IPS-15b (cell line): Measurements from ENCODE around the gene C10orf90.
A peak's percentile ranks its signal among the peaks of the same experiment; 100 is the strongest.
"Not testable (repeated sequence)": the region's sequence is repeated elsewhere in the genome, so short reads cannot be mapped to it uniquely, and the experiment has no call there.

Experiments used
- H3K27me3 ChIP-seq: one replicate; pipeline ENCODE4 v1.6.1; 2013; ENCODE audit warnings: low read length; ENCODE audit not compliant: control insufficient read depth, insufficient read depth
- H3K36me3 ChIP-seq: one replicate; pipeline ENCODE4 v1.6.1; 2013; ENCODE audit warnings: low read length; ENCODE audit not compliant: control insufficient read depth, insufficient read depth
- H3K4me1 ChIP-seq: one replicate; pipeline ENCODE4 v1.6.1; 2013; ENCODE audit warnings: mild to moderate bottlenecking, low read length; ENCODE audit not compliant: control insufficient read depth, insufficient read depth
- H3K4me3 ChIP-seq: one replicate; pipeline ENCODE4 v1.5.1; 2013; ENCODE audit warnings: low read depth, low read length
- H3K9ac ChIP-seq: one replicate; pipeline ENCODE4 v1.6.1; 2013; ENCODE audit warnings: low read depth, mild to moderate bottlenecking, low read length
- H3K9me3 ChIP-seq: one replicate; pipeline ENCODE4 v1.6.1; 2013; ENCODE audit warnings: mild to moderate bottlenecking, low read length; ENCODE audit not compliant: control insufficient read depth, insufficient read depth

Gene C10orf90

DNA sequence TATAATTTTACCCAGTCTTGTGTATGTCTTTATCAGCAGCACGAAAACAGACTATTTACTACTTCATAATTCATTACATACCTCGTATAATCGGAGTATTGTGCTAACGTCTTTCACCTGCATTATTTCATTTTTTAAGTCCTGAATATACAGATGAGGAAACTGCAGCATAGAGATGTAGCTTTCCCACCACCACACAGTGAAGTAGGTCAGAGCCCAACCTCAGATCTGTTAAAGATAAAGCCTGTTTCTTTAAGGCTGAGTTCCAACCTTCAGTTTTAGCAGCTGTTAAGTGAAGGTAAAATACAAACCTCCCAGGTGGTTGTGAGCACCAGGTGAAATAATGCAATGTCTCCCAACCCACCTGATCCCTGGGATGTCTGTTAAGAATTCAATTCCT lies 280.2 kb downstream of the C10orf90 start:
- no peaks in the 10 kb centered on the region for H3K4me1 ChIP-seq
- no peak overlapping the region for H3K4me3 ChIP-seq
- H3K9ac ChIP-seq: no peak overlapping the region
- H3K36me3 ChIP-seq: no peaks in the 10 kb centered on the region
- peaks cover 39% of the 10 kb centered on the region for H3K27me3 ChIP-seq
- no peaks in the 10 kb centered on the region for H3K9me3 ChIP-seq

GRCh38 chr10:126387931-126388911 lies 282.3 kb downstream of the C10orf90 start, which contains the start of gene ADAM12:
Gene ADAM12 (minus strand): TSS chr10:126388477. CDS start chr10:126388145, 332 bp downstream.
- no peak within 1 kb of the TSS for H3K9ac ChIP-seq
- H3K4me3 ChIP-seq: peak within 1 kb of the TSS; percentile 59
- H3K27me3 ChIP-seq: peaks cover 39% of the 10 kb centered on the region
- no peaks in the 10 kb centered on the region for H3K4me1 ChIP-seq
- H3K36me3 ChIP-seq: no peaks in the 10 kb centered on the region
- H3K9me3 ChIP-seq: no peaks in the 10 kb centered on the region

- H3K9ac ChIP-seq: no peak overlapping the region
- no peaks in the 10 kb centered on the region for H3K4me1 ChIP-seq
- H3K4me3 ChIP-seq: peak overlapping the region; percentile 59
- peaks cover 39% of the 10 kb centered on the region for H3K27me3 ChIP-seq
- H3K9me3 ChIP-seq: no peaks in the 10 kb centered on the region
- H3K36me3 ChIP-seq: no peaks in the 10 kb centered on the region
Measured at GRCh38 chr10:126387041-126387921, 283.2 kb downstream of the C10orf90 start.

DNA sequence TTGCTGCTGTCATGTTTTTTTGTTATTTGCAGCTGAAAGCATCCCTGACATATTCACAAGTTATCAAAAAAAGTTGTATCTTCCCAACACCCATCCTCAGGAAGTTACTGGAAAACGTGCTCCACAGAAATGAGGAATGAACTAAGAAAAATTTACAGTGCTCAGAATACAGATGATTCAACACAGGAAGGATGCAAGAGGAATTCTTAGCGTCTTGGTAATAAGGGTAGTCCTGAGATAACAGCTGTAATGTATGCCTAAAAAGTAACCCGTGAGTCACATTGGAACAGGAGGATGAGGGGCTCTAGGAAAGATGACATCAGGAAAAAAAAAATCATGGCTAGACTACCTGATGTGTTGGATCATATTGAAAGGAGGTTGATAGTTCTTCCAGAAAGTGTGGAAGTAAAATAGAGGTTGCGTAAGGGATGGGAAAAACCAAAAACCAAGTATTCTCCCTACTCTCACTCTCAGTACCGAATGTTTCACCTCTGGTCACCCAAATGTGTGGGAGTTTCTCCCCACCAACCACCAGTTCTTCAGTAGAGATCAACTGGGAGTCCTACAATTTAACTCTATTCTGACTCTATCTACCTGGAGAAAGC lies 286.1 kb downstream of the C10orf90 start:
- Histone ChIP-seq H3K9ac (no peak overlapping the region), H3K4me1 (no peaks in the 10 kb centered on the region), H3K36me3 (no peaks in the 10 kb centered on the region), H3K9me3 (no peaks in the 10 kb centered on the region), H3K27me3 (peaks cover 28% of the 10 kb centered on the region), H3K4me3 (no peak overlapping the region)

DNA sequence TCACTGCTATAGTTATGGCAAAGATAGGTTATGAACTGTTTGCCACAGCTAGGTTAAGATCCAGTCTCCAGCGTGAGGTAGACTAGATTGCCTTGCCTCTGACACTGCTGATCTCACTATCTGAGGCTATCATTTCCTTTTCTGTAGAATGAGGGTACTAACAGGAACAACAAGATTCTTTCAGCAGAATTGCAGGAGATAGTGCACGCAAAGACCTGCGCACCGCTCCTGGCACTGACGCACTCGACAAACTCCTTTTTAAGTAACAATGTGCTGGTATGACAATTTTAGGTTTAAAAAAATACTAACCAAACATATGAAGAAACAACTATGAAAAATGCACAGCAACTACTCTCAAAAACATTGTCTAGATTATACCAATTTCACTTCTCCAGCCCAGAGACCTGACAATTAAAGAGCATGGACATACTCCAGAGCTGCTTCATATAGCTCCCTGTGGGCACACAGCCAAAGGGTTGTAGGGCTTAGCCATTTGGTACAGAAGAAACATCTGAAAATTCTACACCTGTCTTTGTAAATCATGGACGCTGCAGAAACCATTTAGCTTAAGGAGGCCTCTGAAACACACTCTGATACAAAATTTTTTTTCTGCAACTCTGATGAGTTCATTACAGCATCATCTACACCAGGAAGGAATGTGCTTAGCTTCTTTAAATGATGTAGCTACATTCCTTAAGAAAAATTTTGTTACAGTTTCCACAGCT lies 290.0 kb downstream of the C10orf90 start:
- H3K9ac ChIP-seq: no peak overlapping the region
- no peaks in the 10 kb centered on the region for H3K4me1 ChIP-seq
- H3K27me3 ChIP-seq: no peaks in the 10 kb centered on the region

DNA sequence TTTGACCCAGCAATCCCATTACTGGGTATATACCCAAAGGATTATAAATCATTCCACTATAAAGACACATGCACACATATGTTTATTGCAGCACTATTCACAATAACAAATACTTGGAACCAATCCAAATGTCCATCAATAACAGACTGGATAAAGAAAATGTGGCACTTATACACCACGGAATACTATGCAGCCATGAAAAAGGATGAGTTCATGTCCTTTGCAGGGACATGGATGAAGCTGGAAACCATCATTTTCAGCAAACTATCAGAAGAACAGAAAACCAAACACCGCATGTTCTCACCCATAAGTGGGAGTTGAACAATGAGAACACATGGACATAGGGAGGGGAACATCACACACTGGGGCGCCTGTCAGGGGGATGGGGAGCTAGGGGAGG lies 291.3 kb downstream of the C10orf90 start:
- H3K4me1 ChIP-seq, H3K9ac ChIP-seq, H3K4me3 ChIP-seq, H3K9me3 ChIP-seq, H3K36me3 ChIP-seq, H3K27me3 ChIP-seq: not testable (repeated sequence)

More for the DNA sequence above, 290.0 kb downstream of the C10orf90 start:
- H3K9me3 ChIP-seq: no peaks in the 10 kb centered on the region
- no peaks in the 10 kb centered on the region for H3K36me3 ChIP-seq
- H3K4me3 ChIP-seq: no peak overlapping the region

GRCh38 chr10:126376956-126377355 lies 293.5 kb downstream of the C10orf90 start:
- no peaks in the 10 kb centered on the region for H3K4me1 ChIP-seq
- no peaks in the 10 kb centered on the region for H3K9me3 ChIP-seq
- H3K27me3 ChIP-seq: no peaks in the 10 kb centered on the region
- no peak overlapping the region for H3K9ac ChIP-seq
- no peaks in the 10 kb centered on the region for H3K36me3 ChIP-seq
- H3K4me3 ChIP-seq: no peak overlapping the region

- no peak overlapping the region for H3K4me3 ChIP-seq
- H3K4me1 ChIP-seq: no peaks in the 10 kb centered on the region
- H3K36me3 ChIP-seq: no peaks in the 10 kb centered on the region
- no peaks in the 10 kb centered on the region for H3K9me3 ChIP-seq
- no peak overlapping the region for H3K9ac ChIP-seq
- no peaks in the 10 kb centered on the region for H3K27me3 ChIP-seq
Measured at GRCh38 chr10:126375926-126376554, 294.5 kb downstream of the C10orf90 start.

- H3K9ac ChIP-seq: no peak overlapping the region
- no peaks in the 10 kb centered on the region for H3K9me3 ChIP-seq
- no peak overlapping the region for H3K4me3 ChIP-seq
- no peaks in the 10 kb centered on the region for H3K36me3 ChIP-seq
- H3K4me1 ChIP-seq: no peaks in the 10 kb centered on the region
- H3K27me3 ChIP-seq: no peaks in the 10 kb centered on the region
Measured at GRCh38 chr10:126375299-126375698, 295.2 kb downstream of the C10orf90 start.
